Memory B cell (primary cell): ENCODE results near the gene PCDHGA11.
A peak's percentile ranks its signal among the peaks of the same experiment; 100 is the strongest.
"Not testable (repeated sequence)": the region's sequence is repeated elsewhere in the genome, so short reads cannot be mapped to it uniquely, and the experiment has no call there.

Experiments
- ATAC-seq: fragments of 150-1000 bp; cut with Tn5 transposase; 2 replicates; pipeline ENCODE4 v1.10.0; 2021; ENCODE audit warnings: low read depth, mild to moderate bottlenecking, moderate library complexity
- DNase-seq, 2 donors: peaks; one replicate each; pipeline ENCODE4 v3.0.0; 2022; ENCODE audit warnings: low spot score in 2 of 2
- H3K27ac Mint-ChIP-seq: one replicate; pipeline ENCODE4 v1.8.0; 2022; ENCODE audit warnings: mild to moderate bottlenecking, moderate library complexity, mixed read lengths
- H3K27me3 Mint-ChIP-seq: one replicate; pipeline ENCODE4 v1.8.0; 2022; ENCODE audit warnings: mixed read lengths
- H3K36me3 Mint-ChIP-seq: one replicate; pipeline ENCODE4 v1.8.0; 2022; ENCODE audit warnings: mild to moderate bottlenecking, mixed read lengths
- H3K4me1 Mint-ChIP-seq: one replicate; pipeline ENCODE4 v1.8.0; 2022; ENCODE audit warnings: mixed read lengths
- H3K4me3 Mint-ChIP-seq: one replicate; pipeline ENCODE4 v1.8.0; 2022; ENCODE audit warnings: mild to moderate bottlenecking, moderate library complexity, mixed read lengths
- H3K9me3 Mint-ChIP-seq: one replicate; pipeline ENCODE4 v1.8.0; 2022; ENCODE audit warnings: mixed read lengths

Gene PCDHGA11

GRCh38 chr5:141412854-141413539 lies 7.9 kb upstream of the PCDHGA11 start, which contains the start of gene PCDHGA10:
Gene PCDHGA10 (plus strand): TSS chr5:141412987. CDS start chr5:141413176, 189 bp downstream.
- Mint-ChIP-seq H3K4me1 (peaks cover 10% of the 10 kb centered on the region), H3K4me3 (peak within 1 kb of the TSS; percentile 86), H3K9me3 (peaks cover 11% of the 10 kb centered on the region), H3K27me3 (peaks cover 27% of the 10 kb centered on the region), H3K27ac (peak within 1 kb of the TSS; percentile 70), H3K36me3 (peaks cover 11% of the 10 kb centered on the region)
- DNase-seq (no peak), ATAC-seq (peak; percentile 75)

DNA sequence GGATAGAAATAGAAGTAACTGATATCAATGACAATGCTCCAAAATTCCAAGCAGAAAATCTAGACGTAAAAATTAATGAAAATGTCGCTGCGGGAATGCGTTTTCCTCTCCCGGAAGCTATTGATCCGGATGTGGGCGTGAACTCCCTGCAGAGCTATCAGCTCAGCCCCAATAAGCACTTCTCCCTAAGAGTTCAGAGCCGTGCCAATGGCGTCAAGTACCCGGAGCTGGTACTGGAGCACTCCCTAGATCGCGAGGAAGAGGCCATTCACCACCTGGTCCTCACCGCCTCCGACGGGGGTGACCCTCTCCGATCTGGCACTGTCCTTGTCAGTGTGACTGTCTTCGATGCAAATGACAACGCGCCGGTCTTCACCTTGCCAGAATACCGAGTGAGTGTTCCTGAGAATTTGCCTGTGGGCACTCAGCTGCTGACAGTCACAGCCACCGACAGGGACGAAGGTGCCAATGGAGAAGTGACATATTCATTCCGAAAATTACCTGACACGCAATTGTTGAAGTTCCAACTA lies 7.2 kb upstream of the PCDHGA11 start:
- Mint-ChIP-seq H3K4me1 (peaks cover 8% of the 10 kb centered on the region), H3K36me3 (peaks cover 9% of the 10 kb centered on the region), H3K27me3 (peaks cover 29% of the 10 kb centered on the region), H3K9me3 (peaks cover 12% of the 10 kb centered on the region), H3K27ac (no peak overlapping the region), H3K4me3 (peak overlapping the region; percentile 86)
- DNase-seq, result no peak
- ATAC-seq, result no peak

DNA sequence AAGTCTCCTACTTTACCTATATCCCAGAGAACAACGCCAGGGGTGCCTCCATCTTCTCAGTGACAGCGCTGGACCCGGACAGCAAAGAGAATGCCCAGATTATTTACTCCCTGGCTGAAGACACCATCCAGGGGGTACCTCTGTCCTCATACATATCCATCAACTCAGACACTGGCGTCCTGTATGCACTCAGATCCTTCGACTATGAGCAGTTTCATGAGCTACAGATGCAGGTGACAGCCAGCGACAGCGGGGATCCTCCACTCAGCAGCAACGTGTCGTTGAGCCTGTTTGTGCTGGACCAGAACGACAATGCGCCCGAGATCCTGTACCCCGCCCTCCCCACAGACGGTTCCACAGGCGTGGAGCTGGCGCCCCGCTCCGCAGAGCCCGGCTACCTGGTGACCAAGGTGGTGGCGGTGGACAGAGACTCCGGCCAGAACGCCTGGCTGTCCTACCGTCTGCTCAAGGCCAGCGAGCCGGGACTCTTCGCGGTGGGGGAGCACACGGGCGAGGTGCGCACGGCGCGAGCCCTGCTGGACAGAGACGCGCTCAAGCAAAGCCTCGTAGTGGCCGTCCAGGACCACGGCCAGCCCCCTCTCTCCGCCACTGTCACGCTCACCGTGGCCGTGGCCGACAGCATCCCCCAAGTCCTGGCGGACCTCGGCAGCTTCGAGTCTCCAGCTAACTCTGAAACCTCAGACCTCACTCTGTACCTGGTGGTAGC lies 6.1 kb upstream of the PCDHGA11 start:
- not testable (repeated sequence) for DNase-seq, ATAC-seq, H3K4me3 Mint-ChIP-seq, H3K36me3 Mint-ChIP-seq, H3K4me1 Mint-ChIP-seq
- Mint-ChIP-seq H3K9me3 (peaks cover 12% of the 10 kb centered on the region), H3K27me3 (peaks cover 26% of the 10 kb centered on the region), H3K27ac (peak overlapping the region; percentile 16)

DNA sequence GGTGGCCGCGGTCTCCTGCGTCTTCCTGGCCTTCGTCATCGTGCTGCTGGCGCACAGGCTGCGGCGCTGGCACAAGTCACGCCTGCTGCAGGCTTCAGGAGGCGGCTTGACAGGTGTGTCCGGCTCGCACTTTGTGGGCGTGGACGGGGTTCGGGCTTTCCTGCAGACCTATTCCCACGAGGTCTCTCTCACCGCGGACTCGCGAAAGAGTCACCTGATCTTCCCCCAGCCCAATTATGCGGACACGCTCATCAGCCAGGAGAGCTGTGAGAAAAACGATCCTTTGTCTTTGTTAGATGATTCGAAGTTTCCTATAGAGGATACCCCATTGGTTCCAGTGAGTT lies 5.6 kb upstream of the PCDHGA11 start:
- H3K27me3 Mint-ChIP-seq, result peaks cover 25% of the 10 kb centered on the region
- H3K27ac Mint-ChIP-seq, DNase-seq, H3K4me1 Mint-ChIP-seq, H3K36me3 Mint-ChIP-seq: not testable (repeated sequence)
- peaks cover 11% of the 10 kb centered on the region for H3K9me3 Mint-ChIP-seq
- peak; percentile 19 for ATAC-seq
- peak overlapping the region; percentile 12 for H3K4me3 Mint-ChIP-seq

DNA sequence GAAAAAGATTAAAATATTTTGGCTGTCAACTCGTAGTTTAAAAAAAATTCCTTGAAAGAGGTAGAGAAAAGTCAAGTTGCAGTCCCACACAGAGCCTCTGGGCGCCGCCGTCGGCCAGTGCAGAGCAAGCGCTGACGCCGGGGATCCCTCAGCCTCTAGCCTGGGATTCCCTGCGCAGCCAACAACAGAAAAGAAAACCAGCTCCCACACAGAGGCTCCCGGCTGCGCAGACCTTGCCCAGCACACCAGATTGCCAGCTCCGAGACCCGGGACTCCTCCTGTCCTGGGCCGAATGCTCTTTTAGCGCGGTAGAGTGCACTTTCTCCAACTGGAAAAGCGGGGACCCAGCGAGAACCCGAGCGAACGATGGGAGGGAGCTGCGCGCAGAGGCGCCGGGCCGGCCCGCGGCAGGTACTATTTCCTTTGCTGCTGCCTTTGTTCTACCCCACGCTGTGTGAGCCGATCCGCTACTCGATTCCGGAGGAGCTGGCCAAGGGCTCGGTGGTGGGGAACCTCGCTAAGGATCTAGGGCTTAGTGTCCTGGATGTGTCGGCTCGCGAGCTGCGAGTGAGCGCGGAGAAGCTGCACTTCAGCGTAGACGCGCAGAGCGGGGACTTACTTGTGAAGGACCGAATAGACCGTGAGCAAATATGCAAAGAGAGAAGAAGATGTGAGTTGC lies 3.2 kb upstream of the PCDHGA11 start, which contains the start of gene PCDHGB7:
Gene PCDHGB7 (plus strand): TSS at position 184 of the 679 bp plus-strand sequence. CDS start 183 bp downstream, at position 367.
- Mint-ChIP-seq H3K4me1 (peaks cover 11% of the 10 kb centered on the region), H3K27ac (peak within 1 kb of the TSS; percentile 45), H3K9me3 (peaks cover 12% of the 10 kb centered on the region), H3K4me3 (peak within 1 kb of the TSS; percentile 74), H3K27me3 (peaks cover 21% of the 10 kb centered on the region)
- DNase-seq, H3K36me3 Mint-ChIP-seq: not testable (repeated sequence)
- ATAC-seq, result peak; percentile 55

GRCh38 chr5:141419074-141419880 lies 1.6 kb upstream of the PCDHGA11 start:
- peaks cover 4% of the 10 kb centered on the region for H3K4me1 Mint-ChIP-seq
- peaks cover 5% of the 10 kb centered on the region for H3K36me3 Mint-ChIP-seq
- H3K9me3 Mint-ChIP-seq, result peaks cover 15% of the 10 kb centered on the region
- peaks cover 19% of the 10 kb centered on the region for H3K27me3 Mint-ChIP-seq
- H3K27ac Mint-ChIP-seq, result no peak overlapping the region
- no peak overlapping the region for H3K4me3 Mint-ChIP-seq
- ATAC-seq (no peak), DNase-seq (no peak)

GRCh38 chr5:141421489-141421855 lies 621 bp downstream of the PCDHGA11 start:
- H3K4me1 Mint-ChIP-seq, result peaks cover 4% of the 10 kb centered on the region
- DNase-seq (no peak), ATAC-seq (no peak)
- peak overlapping the region; percentile 72 for H3K27ac Mint-ChIP-seq
- H3K9me3 Mint-ChIP-seq, result peaks cover 15% of the 10 kb centered on the region
- peaks cover 5% of the 10 kb centered on the region for H3K36me3 Mint-ChIP-seq
- H3K27me3 Mint-ChIP-seq, result peaks cover 14% of the 10 kb centered on the region
- H3K4me3 Mint-ChIP-seq, result peak overlapping the region; percentile 80

- ATAC-seq (no peak), DNase-seq (no peak)
- Mint-ChIP-seq H3K36me3 (peaks cover 5% of the 10 kb centered on the region), H3K4me1 (peaks cover 4% of the 10 kb centered on the region), H3K9me3 (peaks cover 17% of the 10 kb centered on the region), H3K4me3 (no peak overlapping the region), H3K27me3 (peaks cover 13% of the 10 kb centered on the region), H3K27ac (no peak overlapping the region)
Measured at GRCh38 chr5:141422742-141423291, 2.0 kb downstream of the PCDHGA11 start.

GRCh38 chr5:141427783-141428426 lies 7.1 kb downstream of the PCDHGA11 start:
- Mint-ChIP-seq H3K27me3 (peaks cover 16% of the 10 kb centered on the region), H3K9me3 (peaks cover 10% of the 10 kb centered on the region), H3K4me3 (no peak overlapping the region), H3K27ac (no peak overlapping the region), H3K4me1 (peaks cover 6% of the 10 kb centered on the region), H3K36me3 (peaks cover 6% of the 10 kb centered on the region)
- no peak for DNase-seq
- no peak for ATAC-seq

- Mint-ChIP-seq H3K27me3 (peaks cover 10% of the 10 kb centered on the region), H3K4me1 (peaks cover 6% of the 10 kb centered on the region), H3K27ac (peak within 1 kb of the TSS; percentile 74), H3K9me3 (peaks cover 12% of the 10 kb centered on the region), H3K4me3 (peak within 1 kb of the TSS; percentile 91), H3K36me3 (peaks cover 8% of the 10 kb centered on the region)
- peak in 1 of 2 donors; percentile 51 for DNase-seq
- ATAC-seq, result peak; percentile 83
Measured at GRCh38 chr5:141430332-141431113, 9.7 kb downstream of the PCDHGA11 start, which contains the start of gene PCDHGA12. Gene PCDHGA12 (plus strand): TSS chr5:141430507. CDS start chr5:141430760, 253 bp downstream.

- ATAC-seq, result peak; percentile 61
- Mint-ChIP-seq H3K36me3 (peaks cover 8% of the 10 kb centered on the region), H3K27me3 (peaks cover 10% of the 10 kb centered on the region), H3K4me3 (peak overlapping the region; percentile 91), H3K9me3 (peaks cover 12% of the 10 kb centered on the region), H3K4me1 (peaks cover 6% of the 10 kb centered on the region), H3K27ac (peak overlapping the region; percentile 74)
- peak in 1 of 2 donors; percentile 52 for DNase-seq
Measured at GRCh38 chr5:141431286-141431685, 10.4 kb downstream of the PCDHGA11 start.

DNA sequence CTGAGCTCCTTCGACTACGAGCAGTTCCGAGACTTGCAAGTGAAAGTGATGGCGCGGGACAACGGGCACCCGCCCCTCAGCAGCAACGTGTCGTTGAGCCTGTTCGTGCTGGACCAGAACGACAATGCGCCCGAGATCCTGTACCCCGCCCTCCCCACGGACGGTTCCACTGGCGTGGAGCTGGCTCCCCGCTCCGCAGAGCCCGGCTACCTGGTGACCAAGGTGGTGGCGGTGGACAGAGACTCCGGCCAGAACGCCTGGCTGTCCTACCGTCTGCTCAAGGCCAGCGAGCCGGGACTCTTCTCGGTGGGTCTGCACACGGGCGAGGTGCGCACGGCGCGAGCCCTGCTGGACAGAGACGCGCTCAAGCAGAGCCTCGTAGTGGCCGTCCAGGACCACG lies 11.5 kb downstream of the PCDHGA11 start:
- H3K36me3 Mint-ChIP-seq, H3K9me3 Mint-ChIP-seq, ATAC-seq, H3K4me1 Mint-ChIP-seq, DNase-seq: not testable (repeated sequence)
- Mint-ChIP-seq H3K27ac (peak overlapping the region; percentile 24), H3K27me3 (peaks cover 10% of the 10 kb centered on the region), H3K4me3 (peak overlapping the region; percentile 91)
